IgD-negative memory B cell (primary cell): ENCODE data around the gene PLPP3. TPM values are rescaled to one million over a fixed set of nuclear protein-coding genes. Genes with fewer than 3 reads are reported as not detected.

Experiments used
- H3K27ac Mint-ChIP-seq, 3 donors: one replicate each; pipeline ENCODE4 v1.8.0; 2020 to 2022; ENCODE audit warnings: mild to moderate bottlenecking in 3 of 3, mixed read lengths in 3 of 3, moderate library complexity in 1 of 3
- H3K27me3 Mint-ChIP-seq: one replicate; pipeline ENCODE4 v1.8.0; 2021; ENCODE audit warnings: mixed read lengths
- H3K36me3 Mint-ChIP-seq: one replicate; pipeline ENCODE4 v1.8.0; 2020; ENCODE audit warnings: mild to moderate bottlenecking, mixed read lengths
- H3K4me1 Mint-ChIP-seq, 3 donors: one replicate each; pipeline ENCODE4 v1.8.0; 2020 to 2022; ENCODE audit warnings: mixed read lengths in 3 of 3, mild to moderate bottlenecking in 1 of 3
- H3K4me3 Mint-ChIP-seq, 4 donors: one replicate each; pipeline ENCODE4 v1.8.0; 2020 to 2022; ENCODE audit warnings: mild to moderate bottlenecking in 4 of 4, mixed read lengths in 4 of 4, moderate library complexity in 3 of 4
- H3K9me3 Mint-ChIP-seq, 3 donors: one replicate each; pipeline ENCODE4 v1.8.0; 2020 to 2021; ENCODE audit warnings: mixed read lengths in 3 of 3, mild to moderate bottlenecking in 1 of 3
- polyA plus RNA-seq: library from polyadenylated mRNA; unstranded; fragments of 300-500 nt; fragmentation: Illumina TruSeq; gene quantifications from one replicate; pipeline ENCODE4 v1.2.3, GENCODE V29; 2021

PLPP3 gene
- polyA plus RNA-seq, 1 donor from 2014 or later, result 2.0 TPM

DNA sequence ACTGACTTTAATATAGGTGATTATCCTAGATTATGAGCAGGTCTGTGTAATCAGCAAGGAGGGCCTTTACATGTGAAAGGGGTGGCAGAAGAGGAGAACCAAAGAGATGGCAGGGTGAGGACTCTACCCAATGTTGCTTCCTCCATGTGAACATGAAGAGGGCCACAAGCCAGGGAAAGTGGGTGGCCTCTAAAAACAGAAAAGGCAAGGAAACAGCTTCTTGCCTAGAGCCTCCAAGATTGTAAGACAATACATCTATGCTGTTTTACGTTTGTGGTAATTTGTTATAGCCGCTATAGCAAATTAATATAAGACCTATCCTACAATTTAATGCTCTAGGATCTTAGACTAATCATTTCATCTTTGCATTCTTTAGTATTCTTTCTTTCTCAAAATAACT, 85.5 kb downstream of the PLPP3 start:
- no peaks in the 10 kb centered on the region for H3K4me1 Mint-ChIP-seq

DNA sequence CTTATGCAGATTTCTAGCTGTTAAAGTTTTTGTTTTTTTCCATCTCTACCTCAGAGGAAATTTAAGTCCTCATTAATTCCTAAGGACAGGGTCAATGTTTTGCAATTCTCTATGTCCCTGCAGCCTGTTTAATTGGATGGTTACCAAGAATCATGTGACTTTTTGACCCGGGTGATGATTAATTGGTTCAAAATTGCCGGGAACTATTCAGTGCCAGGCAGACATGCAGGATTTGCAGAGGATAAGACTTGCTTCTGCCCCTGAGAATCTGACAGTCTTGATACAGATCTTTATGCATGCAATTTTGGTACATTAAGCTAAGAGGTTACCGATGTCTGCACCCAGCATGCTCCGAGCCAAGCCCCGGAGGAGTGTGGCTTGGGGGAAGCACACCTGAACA, 87.9 kb downstream of the PLPP3 start:
- no peaks in the 10 kb centered on the region for H3K27me3 Mint-ChIP-seq
- no peaks in the 10 kb centered on the region for H3K4me1 Mint-ChIP-seq
- H3K27ac Mint-ChIP-seq, result no peak overlapping the region
- H3K9me3 Mint-ChIP-seq, result no peaks in the 10 kb centered on the region
- H3K36me3 Mint-ChIP-seq, result peaks cover 2% of the 10 kb centered on the region
- H3K4me3 Mint-ChIP-seq, result no peak overlapping the region

More for the DNA sequence above, 85.5 kb downstream of the PLPP3 start:
- H3K9me3 Mint-ChIP-seq, result no peaks in the 10 kb centered on the region
- H3K4me3 Mint-ChIP-seq, result no peak overlapping the region
- H3K27ac Mint-ChIP-seq, result no peak overlapping the region
- H3K36me3 Mint-ChIP-seq, result peaks cover 2% of the 10 kb centered on the region
- H3K27me3 Mint-ChIP-seq, result no peaks in the 10 kb centered on the region

DNA sequence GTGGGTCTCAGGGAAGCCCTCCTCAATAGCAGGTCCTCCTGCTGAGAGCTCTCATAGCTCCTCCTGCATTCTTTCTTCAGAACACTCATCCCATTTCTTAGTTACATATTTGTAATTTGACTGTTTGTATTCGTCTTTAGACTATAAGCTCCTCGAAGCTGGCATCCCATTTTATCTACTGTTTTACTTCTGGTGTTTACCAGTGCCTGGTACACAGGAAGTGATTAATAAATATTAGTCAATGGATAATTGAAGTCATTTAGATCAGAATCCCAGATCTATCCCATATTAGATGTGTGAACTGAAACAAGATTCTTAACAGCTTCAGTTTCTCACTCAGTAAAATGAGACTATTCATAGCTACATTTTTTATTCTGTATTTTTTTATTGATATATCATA, 88.7 kb downstream of the PLPP3 start:
- no peak overlapping the region for H3K4me3 Mint-ChIP-seq
- no peak overlapping the region for H3K27ac Mint-ChIP-seq
- H3K27me3 Mint-ChIP-seq, result no peaks in the 10 kb centered on the region
- H3K9me3 Mint-ChIP-seq, result no peaks in the 10 kb centered on the region
- no peaks in the 10 kb centered on the region for H3K4me1 Mint-ChIP-seq
- peaks cover 2% of the 10 kb centered on the region for H3K36me3 Mint-ChIP-seq

DNA sequence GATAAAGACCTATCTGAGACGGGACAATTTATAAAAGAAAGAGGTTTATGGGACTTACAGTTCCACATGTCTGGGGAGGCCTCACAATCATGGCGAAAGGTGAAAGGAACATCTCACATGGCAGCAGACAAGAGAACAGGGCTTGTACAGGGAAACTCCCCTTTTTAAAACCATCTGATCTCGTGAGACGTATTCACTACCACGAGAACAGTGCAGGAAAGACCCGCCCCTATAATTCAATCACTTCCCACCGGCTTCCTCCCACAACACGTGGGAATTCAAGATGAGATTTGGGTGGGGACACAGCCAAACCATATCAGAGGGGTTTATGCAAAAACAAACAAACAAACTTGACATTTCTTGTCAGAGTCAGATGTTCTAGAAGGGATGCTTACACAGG, 89.7 kb downstream of the PLPP3 start:
- Mint-ChIP-seq H3K4me1 (no peaks in the 10 kb centered on the region), H3K27me3 (no peaks in the 10 kb centered on the region), H3K9me3 (peaks cover 0 to 3% (median 0%) of the 10 kb centered on the region in 3 donors), H3K27ac (no peak overlapping the region), H3K36me3 (peaks cover 2% of the 10 kb centered on the region), H3K4me3 (no peak overlapping the region)

DNA sequence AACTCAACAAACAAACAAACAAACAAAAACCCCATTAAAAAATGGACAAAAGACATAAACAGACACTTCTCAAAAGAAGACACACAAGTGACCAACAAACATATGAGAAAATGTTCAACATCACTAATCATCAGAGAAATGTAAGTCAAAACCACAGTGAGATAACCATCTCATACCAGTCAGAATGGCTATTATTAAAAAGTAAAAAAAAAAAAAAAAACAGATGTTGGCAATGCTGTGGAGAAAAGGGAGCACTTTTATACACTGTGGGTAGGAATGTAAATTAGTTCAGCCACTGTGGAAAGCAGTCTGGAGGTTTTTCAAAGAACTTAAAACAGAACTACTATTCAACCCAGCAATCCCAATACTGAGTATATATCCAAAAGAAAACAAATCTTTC, 94.7 kb downstream of the PLPP3 start:
- Mint-ChIP-seq H3K4me3 (no peak overlapping the region), H3K27ac (no peak overlapping the region), H3K9me3 (peaks cover 0 to 3% (median 0%) of the 10 kb centered on the region in 3 donors), H3K27me3 (no peaks in the 10 kb centered on the region), H3K36me3 (no peaks in the 10 kb centered on the region), H3K4me1 (no peaks in the 10 kb centered on the region)

DNA sequence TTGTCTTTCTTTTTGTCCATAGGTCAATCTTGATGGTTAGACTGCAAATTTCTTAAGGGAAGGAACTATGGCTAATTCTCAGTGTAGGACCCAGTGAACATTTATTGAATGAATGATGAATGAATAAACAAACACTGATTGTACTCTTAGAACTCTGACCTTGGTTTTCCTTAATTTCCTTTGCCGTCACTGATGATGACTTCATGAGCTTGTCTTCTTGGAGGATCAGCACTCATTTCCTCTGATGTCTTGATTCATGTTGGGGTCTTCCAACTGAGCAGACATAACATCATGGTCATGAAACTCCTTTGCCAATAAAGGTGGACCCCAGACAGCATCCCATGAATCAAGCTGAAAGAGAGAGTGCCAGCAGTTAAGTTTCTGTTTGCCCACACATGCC, 96.3 kb downstream of the PLPP3 start:
- Mint-ChIP-seq H3K4me1 (peaks cover 0 to 7% (median 2%) of the 10 kb centered on the region in 3 donors), H3K4me3 (no peak overlapping the region), H3K36me3 (no peaks in the 10 kb centered on the region), H3K27me3 (peaks cover 3% of the 10 kb centered on the region), H3K27ac (no peak overlapping the region), H3K9me3 (peaks cover 0 to 3% (median 0%) of the 10 kb centered on the region in 3 donors)

DNA sequence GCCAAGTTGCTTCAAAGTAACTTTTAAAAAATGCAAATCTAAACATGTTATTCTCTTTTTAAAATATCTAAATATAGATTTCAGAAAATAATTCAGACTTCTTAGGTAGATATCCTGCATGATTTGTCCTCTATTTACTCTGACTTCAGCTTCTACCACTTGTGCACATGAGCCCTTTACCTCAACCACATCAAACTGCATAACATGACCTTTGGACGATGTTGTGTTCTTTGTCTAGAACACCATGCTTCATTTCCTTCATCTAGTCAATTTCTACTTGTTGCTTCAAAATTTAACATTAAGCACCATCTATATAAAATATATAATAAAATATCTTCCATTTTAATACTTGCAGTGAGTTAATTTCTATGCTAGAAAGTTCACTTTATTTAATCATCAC, 96.9 kb downstream of the PLPP3 start:
- Mint-ChIP-seq H3K9me3 (peaks cover 0 to 3% (median 0%) of the 10 kb centered on the region in 3 donors), H3K27ac (no peak overlapping the region), H3K4me1 (peaks cover 0 to 7% (median 2%) of the 10 kb centered on the region in 3 donors), H3K4me3 (no peak overlapping the region), H3K36me3 (no peaks in the 10 kb centered on the region), H3K27me3 (peaks cover 5% of the 10 kb centered on the region)

DNA sequence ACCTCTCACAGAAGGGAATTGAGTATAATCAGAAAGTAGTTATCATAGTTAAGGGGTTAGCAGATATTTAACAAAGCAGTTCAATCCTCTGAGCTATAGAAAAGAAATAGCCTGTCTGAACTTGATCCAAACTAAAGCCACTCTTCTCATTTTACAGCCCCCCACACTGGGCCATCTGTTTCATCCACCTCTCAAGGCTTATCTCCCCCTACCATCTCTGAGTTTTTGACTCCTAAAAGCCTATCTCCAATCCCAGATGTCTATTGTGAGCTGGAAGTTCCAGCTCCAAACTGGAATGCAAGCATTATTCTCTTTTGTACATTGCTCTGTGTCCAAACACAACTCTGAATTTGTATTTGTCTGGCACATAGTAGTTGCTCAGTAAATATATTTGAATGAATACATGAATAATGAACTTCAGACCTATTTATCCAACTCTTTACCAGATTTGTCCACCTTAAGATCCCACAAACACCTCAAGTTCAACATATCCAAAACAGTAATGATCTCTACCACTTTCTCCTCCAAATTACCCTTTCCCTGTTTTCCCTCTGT, 98.1 kb downstream of the PLPP3 start:
- H3K27ac Mint-ChIP-seq, result no peak overlapping the region
- H3K36me3 Mint-ChIP-seq, result no peaks in the 10 kb centered on the region
- peaks cover 12% of the 10 kb centered on the region for H3K27me3 Mint-ChIP-seq
- H3K9me3 Mint-ChIP-seq, result peaks cover 0 to 3% (median 0%) of the 10 kb centered on the region in 3 donors
- peaks cover 2 to 7% (median 5%) of the 10 kb centered on the region in 3 donors for H3K4me1 Mint-ChIP-seq
- H3K4me3 Mint-ChIP-seq, result no peak overlapping the region

DNA sequence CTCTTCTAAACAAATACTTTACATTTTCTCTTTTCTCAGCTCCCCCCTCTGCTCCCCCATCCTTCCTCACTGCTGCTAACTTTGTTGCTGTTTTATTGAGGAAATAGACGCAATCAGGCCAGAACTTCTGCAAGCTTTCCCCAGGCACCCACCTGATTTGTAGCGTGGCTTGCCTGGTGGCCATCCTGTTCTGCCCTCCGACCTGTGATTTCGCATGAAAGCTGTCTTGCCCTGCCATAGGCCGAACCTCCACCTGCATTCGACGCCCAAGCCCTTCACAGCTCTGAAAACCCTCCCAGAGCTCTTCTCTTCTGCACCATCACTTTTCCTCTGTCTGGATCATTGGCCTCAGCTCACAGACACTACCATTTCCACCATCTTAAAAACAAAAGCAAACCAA, 100.6 kb downstream of the PLPP3 start:
- peaks cover 3 to 9% (median 7%) of the 10 kb centered on the region in 3 donors for H3K4me1 Mint-ChIP-seq
- no peaks in the 10 kb centered on the region for H3K36me3 Mint-ChIP-seq
- H3K27me3 Mint-ChIP-seq, result peaks cover 12% of the 10 kb centered on the region
- no peaks in the 10 kb centered on the region for H3K9me3 Mint-ChIP-seq
- peak overlapping the region in 3 of 4 donors; percentile 61 to 79 (median 72) for H3K4me3 Mint-ChIP-seq
- no peak overlapping the region for H3K27ac Mint-ChIP-seq

DNA sequence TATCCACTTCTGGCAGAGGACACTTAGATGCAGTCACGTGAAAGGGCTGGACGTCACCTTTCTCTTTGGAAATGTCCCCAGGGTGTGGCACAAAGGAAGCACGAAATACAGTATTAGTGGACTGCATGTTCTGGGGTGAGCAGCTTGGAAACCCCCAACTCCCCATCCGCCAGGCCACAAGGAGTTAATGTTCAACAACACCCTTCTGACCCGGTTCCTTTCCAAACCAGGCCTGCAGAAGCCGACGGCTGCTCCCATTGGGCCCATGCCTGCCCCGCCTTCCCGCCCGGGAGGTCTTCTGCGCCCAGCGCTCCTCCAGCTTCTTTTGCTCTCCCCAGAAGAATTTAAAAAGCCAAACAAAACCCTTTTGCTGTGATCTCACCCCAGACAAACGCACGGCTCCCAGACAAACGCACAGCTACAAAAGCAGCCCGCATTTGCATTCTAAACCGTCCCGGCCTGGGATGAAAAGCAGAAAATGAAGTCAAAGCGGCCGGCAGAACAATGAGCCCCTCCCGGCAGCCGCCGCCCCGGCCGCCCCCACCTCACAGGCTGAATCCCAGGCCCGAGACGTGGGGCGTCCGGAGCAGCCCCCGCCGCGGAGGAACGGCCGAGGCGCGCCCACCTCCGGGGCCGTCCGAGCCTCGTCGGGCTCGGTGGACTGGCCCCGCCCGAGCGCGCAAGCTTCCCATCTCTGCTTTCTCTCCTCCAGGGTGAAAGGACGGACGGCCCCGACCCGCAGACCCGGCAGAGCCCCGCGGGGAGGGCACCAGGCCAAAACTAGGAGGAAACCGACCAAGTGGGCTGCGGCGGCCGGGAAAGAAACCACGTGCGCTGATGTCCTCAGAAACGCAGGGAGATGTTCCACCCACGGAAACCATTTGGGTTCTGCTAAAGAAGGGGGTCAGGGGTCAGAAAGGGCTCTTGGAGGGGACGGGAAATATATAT, 101.9 kb downstream of the PLPP3 start:
- Mint-ChIP-seq H3K9me3 (no peaks in the 10 kb centered on the region), H3K4me1 (peaks cover 16 to 20% (median 18%) of the 10 kb centered on the region in 3 donors), H3K4me3 (peak overlapping the region; percentile 54 to 86 (median 80)), H3K36me3 (no peaks in the 10 kb centered on the region), H3K27ac (no peak overlapping the region), H3K27me3 (peaks cover 12% of the 10 kb centered on the region)

DNA sequence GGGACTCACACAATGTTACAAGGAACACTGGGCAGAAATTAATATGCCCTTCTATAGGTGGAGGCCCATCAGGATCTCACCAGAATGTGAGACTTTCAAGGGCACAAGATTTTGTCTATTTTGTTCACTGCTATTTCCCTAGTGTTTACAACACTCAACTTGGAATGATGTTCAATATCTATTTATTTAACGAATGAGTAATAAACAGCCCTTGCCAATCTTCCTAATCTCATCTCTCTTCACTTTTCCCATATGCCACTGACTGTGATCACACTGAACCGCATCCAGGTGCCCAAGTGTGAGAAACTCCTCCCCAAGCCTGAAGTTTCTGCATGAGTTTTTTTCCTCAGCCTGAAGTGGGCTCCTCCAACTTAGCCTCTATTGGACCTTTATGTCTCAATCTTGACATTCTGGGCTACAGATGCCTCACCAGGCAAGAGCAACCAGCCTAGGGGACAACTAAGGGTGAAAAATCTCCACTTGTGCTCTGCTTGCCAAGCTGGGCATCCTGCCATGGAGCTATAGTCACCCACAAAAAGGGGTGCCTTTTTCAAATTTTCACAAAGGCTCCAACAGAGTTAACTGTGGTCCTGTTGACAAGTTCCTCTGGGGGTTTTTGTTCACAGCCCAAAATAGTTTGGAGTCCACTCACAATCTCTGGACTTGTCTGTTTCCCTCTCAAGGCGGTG, 105.6 kb downstream of the PLPP3 start:
- Mint-ChIP-seq H3K36me3 (no peaks in the 10 kb centered on the region), H3K4me3 (no peak overlapping the region), H3K27me3 (peaks cover 12% of the 10 kb centered on the region), H3K4me1 (peaks cover 36 to 44% (median 40%) of the 10 kb centered on the region in 3 donors), H3K9me3 (no peaks in the 10 kb centered on the region), H3K27ac (no peak overlapping the region)

DNA sequence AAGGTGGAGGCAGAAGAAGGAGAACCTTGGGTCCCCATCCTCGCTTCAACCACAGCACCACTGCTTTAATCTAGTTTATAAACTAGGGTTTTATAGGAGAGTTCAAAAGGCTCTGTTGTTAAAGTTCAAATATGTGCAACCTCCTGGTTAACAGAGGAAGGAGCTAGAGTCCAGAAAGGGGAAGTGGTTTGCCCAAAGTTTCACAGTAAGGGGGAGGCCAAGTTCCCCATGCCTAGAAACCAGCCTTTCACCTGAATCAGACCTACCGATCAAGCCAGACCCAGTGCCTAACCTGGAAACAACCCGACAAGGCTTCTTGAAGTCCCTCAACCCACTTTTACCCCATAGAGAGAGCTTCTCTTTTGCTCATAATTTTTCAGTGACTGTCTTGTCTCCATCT, 106.5 kb downstream of the PLPP3 start:
- Mint-ChIP-seq H3K36me3 (no peaks in the 10 kb centered on the region), H3K4me1 (peaks cover 33 to 44% (median 38%) of the 10 kb centered on the region in 3 donors), H3K27me3 (peaks cover 9% of the 10 kb centered on the region), H3K27ac (peak overlapping the region in 1 of 3 donors; percentile 6), H3K9me3 (no peaks in the 10 kb centered on the region), H3K4me3 (peak overlapping the region; percentile 0 to 52 (median 40))

DNA sequence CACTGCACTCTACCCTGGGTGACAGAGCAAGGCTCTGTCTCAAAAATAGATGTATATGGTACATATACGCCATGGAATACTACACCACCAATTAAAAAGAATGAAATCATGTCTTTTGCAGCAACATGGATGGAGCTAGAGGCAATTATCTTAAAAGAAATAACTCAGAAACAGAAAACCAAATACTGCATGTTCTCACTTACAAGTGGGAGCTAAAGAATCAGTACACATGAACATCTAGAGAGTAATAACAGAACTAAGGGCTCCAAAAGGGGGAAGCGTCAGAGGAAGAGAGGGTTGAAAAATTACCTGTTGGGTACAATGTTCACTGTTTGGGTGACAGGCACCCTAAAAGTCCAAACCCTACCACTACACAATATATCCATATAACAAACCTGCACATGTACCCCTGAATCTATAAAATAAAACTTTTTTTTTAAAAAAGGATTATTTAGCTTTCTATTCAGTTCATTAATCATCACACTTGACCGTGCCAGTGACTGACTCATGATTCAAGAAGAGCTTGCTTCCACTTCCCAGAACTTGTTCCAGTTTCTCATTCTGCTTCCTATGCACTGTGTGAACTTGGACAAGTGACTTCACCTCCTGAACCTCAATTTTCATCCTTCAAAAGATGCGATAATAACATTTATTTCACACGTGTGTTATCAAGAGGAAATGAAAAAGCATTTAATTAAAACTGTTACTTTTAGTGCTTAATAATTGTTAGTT, 109.6 kb downstream of the PLPP3 start:
- H3K27me3 Mint-ChIP-seq, result no peaks in the 10 kb centered on the region
- H3K4me3 Mint-ChIP-seq, result peak overlapping the region in 1 of 4 donors; percentile 70
- no peaks in the 10 kb centered on the region for H3K9me3 Mint-ChIP-seq
- H3K4me1 Mint-ChIP-seq, result peaks cover 33 to 38% (median 36%) of the 10 kb centered on the region in 3 donors
- no peaks in the 10 kb centered on the region for H3K36me3 Mint-ChIP-seq
- H3K27ac Mint-ChIP-seq, result no peak overlapping the region

DNA sequence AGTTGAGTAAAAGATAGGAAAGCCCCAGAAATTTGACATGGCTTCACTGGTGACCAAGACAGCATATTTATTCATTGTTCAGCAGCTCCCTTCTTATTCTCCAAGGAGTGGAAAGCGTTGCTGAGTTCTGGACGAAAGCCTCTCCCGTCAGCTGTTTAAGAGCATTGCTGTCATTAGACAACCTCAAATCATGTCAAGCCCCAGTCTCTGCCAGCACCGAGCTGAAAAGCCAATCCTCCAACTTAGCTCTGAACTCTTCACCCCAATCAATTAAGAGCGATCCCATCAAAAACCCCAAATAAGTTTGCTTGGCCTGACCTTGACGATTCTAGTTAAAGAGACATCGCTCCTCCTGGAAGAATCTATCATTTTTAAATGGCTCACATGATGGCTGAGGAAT, 110.8 kb downstream of the PLPP3 start:
- no peaks in the 10 kb centered on the region for H3K9me3 Mint-ChIP-seq
- no peak overlapping the region for H3K4me3 Mint-ChIP-seq
- peaks cover 2% of the 10 kb centered on the region for H3K36me3 Mint-ChIP-seq
- H3K27me3 Mint-ChIP-seq, result no peaks in the 10 kb centered on the region
- H3K4me1 Mint-ChIP-seq, result peaks cover 29 to 35% (median 34%) of the 10 kb centered on the region in 3 donors
- H3K27ac Mint-ChIP-seq, result no peak overlapping the region
